Breast epithelium (tissue), 3 donors: ENCODE data around the gene GADD45GIP1.

Source experiments
- POLR2AphosphoS5 ChIP-seq, 3 donors: sonication (generic); formaldehyde crosslinking; IDR thresholded peaks; one replicate each; pipeline ENCODE4 v1.6.1; 2017; ENCODE audit warnings: antibody characterized with exemption in 3 of 3
- TF ChIP-seq, protein P1 (sequence below), 3 donors: fragments of 450-650 bp; IDR thresholded peaks; one replicate each; pipeline ENCODE4 v1.5.1; 2016 to 2017; ENCODE audit warnings: antibody characterized with exemption in 3 of 3, mild to moderate bottlenecking in 3 of 3, moderate library complexity in 3 of 3

DNA sequence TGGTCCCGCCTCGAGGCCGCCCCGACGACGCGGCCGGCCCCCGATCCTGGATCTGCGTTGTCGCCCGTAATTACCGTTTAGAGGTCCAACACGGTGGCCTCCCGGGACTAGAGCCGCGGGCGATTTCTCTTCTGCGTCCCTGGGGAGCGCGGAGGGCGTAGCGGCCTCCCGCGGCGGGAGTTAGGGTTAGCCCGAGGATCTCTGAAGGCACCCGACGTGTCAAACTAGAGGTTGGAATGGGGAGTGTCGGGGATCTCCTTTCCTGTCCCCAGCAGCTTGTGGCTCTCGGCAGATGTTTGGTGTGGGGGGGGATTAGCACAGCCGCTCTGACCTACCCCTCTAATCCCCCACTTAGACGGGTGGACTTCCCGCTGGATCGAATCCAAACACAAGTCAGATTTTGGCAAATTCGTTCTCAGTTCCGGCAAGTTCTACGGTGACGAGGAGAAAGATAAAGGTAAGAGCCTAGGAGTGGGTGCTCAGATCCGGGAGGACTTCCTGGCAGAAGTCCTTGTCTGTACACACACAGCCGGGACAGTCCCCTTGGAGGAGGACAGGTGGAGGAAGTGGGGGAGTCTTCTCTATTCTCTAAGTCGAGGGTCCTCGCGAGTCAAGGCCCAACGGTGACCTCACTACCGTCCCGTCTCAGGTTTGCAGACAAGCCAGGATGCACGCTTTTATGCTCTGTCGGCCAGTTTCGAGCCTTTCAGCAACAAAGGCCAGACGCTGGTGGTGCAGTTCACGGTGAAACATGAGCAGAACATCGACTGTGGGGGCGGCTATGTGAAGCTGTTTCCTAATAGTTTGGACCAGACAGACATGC is 18.0 kb downstream of the GADD45GIP1 start:
- TF ChIP-seq POLR2AphosphoS5 (IDR thresholded peaks at IDR 0.05) = peak in 1 of 3 donors; percentile 12
- TF ChIP-seq, protein P1, sequence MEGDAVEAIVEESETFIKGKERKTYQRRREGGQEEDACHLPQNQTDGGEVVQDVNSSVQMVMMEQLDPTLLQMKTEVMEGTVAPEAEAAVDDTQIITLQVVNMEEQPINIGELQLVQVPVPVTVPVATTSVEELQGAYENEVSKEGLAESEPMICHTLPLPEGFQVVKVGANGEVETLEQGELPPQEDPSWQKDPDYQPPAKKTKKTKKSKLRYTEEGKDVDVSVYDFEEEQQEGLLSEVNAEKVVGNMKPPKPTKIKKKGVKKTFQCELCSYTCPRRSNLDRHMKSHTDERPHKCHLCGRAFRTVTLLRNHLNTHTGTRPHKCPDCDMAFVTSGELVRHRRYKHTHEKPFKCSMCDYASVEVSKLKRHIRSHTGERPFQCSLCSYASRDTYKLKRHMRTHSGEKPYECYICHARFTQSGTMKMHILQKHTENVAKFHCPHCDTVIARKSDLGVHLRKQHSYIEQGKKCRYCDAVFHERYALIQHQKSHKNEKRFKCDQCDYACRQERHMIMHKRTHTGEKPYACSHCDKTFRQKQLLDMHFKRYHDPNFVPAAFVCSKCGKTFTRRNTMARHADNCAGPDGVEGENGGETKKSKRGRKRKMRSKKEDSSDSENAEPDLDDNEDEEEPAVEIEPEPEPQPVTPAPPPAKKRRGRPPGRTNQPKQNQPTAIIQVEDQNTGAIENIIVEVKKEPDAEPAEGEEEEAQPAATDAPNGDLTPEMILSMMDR (IDR thresholded peaks at IDR 0.05) = peak in 2 of 3 donors; percentile 39 to 49
